GM21737 (cell line): ENCODE results near the gene TRIM34.
"Not testable (repeated sequence)": the region's sequence is repeated elsewhere in the genome, so short reads cannot be mapped to it uniquely, and the experiment has no call there.

Source experiments
- ATAC-seq: cut with Tn5 transposase; IDR thresholded peaks from one replicate; pipeline ENCODE4 v1.9.1; 2021; ENCODE audit warnings: mild to moderate bottlenecking, moderate library complexity; ENCODE audit not compliant: unreplicated experiment

The TRIM34 gene

DNA sequence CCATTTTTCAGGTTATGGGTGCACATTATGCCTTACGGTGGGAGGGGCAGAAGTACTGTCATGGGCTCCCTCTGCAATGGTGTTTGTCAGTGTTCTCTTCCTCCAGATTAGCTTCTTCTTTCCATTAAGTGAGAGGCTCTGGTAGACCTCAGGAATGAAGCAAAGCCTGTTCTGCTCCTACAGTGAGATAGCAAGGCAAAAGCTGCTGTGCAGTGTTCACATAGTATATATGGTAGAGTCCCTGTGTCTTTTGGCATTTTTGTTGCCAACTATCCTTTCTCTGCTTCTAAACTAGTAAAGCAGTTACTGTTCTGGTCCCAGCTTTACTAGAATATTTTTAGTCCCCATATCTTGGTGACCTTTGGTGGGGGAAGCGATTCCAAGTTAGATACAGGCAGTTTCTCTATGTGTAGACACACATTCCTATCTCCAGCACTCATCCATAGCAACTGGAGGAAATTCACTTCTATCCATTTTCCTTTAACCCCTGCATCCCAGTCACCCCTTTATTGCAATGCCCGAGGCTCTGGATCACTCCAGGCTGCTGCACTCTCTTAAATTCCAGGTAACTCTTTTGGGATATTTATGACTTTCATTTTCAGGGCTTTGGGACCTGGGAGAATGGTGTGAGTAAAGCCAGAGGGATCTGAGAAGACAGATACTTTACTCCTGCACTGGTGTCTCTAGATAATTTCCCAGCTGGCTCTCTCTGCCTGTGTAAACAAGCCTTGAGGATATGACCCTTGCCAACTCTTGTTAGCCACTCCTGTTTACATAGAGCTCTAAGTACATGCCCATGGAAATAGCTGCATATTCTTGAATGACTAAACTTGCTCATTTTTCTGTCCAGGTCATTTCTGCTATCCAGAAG is 3.9 kb upstream of the TRIM34 start:
- no peak for ATAC-seq

DNA sequence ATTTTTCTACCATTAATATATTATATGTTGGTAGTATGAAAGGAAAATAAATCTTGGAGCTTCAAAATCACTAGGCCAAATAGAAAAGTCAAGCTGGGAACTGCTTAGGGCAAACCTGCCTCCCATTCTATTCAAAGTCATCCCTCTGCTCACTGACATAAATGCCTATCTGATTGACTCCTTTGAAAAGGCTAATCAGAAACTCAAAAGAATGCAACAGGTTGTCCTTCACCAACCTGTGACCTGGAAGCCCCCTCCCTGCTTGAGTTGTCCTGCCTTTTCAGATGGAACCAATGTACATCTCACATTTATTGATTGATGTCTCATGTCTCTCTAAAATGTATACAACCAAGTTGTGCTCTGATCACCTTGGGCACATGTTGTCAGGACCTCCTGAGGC is 3.2 kb upstream of the TRIM34 start:
- ATAC-seq = no peak

DNA sequence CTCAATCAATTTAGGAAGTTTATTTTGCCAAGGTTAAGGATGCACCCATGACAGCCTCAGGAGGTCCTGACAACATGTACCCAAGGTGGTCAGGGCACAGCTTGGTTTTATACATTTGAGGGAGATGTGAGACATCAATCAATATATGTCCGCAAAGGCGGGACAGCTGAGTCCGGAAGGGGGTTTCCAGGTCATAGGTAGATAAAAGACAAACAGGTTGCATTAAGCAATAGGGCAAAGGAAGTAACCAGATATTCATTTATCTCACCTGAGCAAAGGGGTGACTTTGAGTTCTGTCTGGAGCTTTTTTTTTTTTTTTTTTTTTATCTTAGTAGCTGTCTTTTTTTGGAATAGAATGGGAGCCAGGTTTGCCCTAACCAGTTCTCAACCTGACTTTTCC is 2.0 kb upstream of the TRIM34 start:
- ATAC-seq = no peak

DNA sequence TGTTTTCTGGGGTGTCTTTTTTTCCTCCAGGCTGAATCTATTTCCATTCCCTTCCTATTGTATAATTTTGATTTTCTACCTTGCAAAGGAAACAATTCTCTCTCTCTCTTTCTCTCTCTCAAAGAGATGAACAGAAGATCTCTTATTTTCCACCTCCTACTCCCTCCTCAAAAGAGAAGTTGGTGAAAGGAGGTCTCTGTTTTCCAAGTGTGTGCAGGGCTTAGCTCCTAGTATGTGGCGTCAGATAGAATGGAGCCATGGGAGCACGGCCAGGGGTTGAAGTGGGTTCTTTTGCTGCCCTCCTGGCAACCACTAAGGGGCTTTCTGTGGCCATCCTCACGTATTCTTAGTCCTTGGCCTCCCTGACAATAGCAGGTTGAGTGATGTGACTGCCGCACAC is 480 bp downstream of the TRIM34 start:
- no peak for ATAC-seq

DNA sequence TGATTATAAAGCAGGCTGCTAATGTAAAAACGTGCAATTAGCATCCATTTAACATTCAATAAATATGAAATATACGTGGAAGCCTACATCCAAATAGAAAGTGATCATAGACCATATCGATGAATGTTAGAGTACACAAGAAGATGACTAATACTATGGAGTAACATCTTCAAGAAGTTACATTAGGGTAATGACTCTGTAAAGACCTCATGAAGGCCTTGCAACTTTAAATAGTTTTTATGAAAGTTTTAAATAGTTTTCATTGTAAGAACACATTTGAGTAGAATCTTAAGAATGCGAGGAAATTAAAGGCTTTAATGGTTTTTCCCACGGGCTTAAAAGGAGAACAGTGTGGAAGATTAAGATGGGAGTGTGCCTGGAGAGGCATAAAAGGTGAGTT is 1.4 kb downstream of the TRIM34 start:
- no peak for ATAC-seq

DNA sequence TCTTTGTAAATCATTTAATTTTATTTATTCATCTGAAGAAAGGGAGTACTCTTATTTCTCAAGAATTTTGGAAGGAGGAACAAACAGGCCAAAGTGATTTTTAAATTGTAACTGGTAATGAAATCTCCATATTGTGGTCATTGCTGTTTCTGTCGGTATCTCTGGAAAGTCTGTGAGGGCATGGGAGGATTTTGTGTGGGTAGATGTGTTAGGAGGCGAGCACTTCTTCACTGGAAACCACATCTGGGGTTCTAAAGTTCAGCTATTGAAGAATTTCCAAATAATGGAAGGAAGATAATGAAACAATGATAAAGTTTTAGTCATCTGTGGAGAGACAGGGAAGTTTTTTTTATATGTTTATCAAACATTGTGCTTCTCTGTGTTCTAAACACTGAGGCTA is 6.6 kb downstream of the TRIM34 start:
- no peak for ATAC-seq

DNA sequence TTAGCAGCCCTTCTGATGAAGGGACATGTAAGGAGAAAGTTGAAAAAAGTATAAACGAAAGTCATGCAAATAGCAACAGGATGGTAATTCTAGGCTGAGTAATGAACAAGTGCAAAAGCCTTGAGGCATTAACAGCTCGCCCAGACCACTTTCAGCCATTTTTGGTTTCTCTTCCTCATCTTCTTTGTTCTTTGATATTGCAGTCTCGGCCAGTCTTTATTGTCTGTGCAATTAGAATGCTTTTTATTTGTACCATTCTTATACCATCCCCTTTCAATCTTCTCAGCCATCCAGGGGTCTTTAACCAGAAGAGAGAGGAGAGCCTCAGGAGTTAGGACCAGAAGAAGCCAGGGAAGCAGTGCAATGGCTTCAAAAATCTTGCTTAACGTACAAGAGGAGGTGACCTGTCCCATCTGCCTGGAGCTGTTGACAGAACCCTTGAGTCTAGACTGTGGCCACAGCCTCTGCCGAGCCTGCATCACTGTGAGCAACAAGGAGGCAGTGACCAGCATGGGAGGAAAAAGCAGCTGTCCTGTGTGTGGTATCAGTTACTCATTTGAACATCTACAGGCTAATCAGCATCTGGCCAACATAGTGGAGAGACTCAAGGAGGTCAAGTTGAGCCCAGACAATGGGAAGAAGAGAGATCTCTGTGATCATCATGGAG is 7.3 kb downstream of the TRIM34 start:
- ATAC-seq = peak; percentile 92

DNA sequence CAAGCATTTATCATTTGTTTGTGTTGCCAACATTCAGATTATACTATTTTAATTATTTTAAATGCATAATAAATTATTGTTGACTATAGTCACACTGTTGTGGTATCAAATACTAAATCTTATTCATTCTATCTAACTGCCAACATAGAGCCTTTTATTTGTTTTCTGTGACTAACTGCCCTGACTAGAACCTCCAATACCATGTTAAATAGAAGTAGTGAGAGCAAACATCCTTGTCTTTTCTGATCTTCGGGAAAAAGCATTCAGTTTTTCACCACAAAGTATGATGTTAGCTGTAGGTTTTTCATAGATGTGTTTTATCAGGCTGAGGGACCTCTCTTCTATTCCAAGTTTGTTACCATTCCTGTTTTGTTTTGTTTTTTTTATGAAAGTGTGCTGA is 15.2 kb downstream of the TRIM34 start:
- no peak for ATAC-seq

DNA sequence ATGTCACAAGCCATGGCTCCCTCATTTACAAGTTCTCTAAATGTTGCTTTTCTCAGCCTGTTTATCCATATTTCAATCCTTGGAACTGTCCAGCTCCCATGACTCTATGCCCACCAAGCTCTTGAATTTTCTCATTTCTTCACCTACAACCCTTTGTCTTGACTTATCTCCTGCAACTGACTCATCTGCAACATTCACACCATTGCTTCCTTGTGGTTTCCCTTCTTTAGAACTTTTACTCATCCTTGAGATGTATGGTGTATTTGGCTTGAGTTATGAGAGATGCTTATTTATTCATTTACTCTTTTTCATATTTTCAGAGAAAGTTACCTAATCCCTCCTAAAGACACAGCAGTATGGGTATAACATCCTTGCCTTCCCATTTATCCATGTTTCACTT is 18.8 kb downstream of the TRIM34 start:
- no peak for ATAC-seq

DNA sequence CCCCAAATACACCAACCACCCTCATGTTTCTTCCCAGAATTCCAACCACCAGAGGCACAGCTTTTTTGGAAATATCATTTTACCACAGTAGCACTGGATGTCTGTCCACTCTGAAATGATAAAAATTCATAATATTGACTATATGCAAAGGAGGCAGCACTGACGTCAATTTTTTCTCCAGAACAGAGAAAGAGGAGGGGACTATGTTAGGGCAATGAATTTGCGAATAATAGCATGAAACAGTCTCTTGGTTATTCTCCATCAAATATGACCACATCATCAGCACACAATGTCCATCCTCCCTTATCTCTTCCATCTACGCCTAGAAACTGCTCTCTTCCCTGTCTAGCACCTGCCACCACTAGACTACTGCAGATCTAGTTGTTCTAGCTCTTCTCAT is 21.3 kb downstream of the TRIM34 start:
- no peak for ATAC-seq

DNA sequence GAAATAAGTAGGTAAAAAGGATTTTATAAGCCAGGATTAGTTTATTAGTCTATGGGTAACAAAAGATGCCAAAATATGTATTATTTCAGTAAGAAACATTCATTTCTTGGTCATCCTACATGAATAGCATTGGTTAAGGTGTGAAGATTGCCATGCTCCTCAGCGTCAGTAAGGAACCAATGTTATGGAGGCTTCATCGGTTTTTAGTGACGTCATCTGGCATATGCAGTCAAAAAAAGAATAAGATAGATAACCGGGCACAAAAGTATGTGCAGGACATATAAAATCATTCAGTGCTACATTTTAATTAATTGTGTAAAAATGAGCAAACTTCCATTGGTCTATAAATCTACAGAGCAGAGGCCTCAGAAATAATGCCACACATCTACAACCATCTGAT is 30.7 kb downstream of the TRIM34 start:
- ATAC-seq = no peak

DNA sequence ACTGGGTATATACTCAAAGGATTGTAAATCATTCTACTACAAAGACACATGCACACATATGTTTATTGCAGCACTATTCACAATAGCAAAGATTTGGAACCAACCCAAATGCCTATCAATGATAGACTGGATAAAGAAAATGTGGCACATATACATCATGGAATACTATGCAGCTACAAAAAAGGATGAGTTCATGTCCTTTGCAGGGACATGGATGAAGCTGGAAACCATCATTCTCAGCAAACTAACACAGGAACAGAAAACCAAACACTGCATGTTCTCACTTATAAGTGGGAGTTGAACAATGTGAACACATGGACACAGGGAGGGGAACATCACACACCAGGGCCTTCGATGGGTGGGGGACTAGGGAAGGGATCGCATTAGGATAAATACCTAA is 32.2 kb downstream of the TRIM34 start:
- ATAC-seq = not testable (repeated sequence)

DNA sequence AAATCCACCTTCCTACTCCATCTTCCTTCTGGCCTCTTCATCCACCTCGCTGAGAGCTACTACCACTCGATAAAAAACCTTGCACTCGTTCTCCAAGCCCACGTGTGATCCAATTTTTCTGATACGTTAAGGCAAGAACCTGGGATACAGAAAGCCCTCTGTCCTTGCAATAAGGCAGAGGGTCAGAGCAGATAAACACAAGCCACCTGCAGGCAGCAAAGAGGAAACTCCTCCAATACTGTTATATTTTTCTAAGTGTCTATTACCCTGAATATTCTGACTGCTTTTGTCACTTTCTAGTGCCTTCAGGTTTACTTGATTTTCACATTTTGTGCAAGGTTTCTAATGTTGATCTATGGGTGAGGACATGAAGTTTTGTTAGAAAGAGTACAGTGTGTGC is 33.5 kb downstream of the TRIM34 start:
- no peak for ATAC-seq

DNA sequence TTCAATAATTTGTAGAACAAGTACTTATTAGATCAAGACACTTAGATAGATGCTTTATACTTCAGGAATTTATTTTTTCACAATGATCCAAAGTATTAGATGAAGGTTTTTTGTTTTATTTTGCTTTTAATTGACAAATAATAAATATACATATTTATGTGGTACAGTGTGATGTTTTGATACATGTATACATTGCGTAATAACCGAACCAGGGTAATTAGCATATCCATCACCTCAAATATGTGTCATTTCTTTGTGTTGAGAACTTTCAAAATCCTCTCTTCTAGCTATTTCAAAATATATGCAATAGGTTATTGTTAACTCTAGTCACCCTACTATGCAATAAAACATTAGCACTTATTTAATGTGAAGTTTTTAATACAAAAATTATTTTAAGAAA is 38.7 kb downstream of the TRIM34 start:
- ATAC-seq = no peak

DNA sequence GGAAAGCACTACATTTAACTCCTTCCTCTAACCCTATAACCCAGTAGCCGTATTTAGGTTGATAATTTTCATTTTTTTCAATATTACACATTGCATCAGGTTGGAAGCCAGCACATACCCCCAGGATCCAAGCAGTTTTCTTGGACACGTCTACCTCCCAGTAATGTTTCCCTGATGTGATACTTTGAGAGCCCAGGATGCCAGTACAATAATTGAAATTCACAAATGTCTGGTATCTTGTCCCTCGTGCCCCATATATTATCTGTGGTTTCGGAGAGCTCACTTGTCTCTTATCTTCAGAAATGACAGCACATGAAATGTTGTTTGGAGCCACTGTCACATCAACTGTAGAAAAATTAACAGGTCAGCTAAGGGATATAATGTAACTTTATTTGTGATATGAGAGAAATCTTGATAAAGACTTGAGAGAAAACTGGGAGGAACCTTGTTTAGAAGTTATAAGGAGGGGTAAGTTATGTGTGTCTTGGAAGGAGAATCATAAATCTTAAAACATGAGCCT is 40.3 kb downstream of the TRIM34 start:
- no peak for ATAC-seq

DNA sequence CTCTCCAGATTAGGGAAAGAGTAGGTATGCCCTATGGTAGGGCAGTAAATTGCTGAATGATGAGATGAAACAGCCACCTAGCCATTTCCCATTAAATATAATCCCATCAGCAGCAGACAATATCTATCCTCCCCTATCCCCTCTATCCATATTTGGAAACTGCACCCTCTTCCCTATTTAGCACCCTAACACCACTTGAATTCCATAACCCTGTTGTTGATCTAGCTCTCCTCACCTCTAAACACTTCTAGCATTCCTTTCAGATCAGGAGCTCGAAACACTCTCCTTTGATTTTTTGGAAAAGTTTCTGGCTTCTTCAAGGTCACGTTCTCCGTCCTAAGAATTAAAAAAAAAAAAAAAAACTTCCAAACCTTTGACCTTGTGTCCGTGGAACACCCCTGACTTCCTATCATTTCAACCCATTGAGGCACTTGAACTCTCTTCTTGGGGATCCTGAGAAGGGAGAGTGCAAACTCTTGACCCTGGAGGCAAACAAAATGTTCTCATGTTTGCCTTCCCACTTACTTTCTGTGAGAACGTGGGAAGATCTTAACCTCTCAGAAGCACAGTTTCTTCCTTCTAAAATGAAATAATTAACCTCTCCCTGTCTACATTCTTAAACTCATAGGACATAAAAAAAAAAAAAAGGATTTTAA is 41.1 kb downstream of the TRIM34 start:
- ATAC-seq = no peak

DNA sequence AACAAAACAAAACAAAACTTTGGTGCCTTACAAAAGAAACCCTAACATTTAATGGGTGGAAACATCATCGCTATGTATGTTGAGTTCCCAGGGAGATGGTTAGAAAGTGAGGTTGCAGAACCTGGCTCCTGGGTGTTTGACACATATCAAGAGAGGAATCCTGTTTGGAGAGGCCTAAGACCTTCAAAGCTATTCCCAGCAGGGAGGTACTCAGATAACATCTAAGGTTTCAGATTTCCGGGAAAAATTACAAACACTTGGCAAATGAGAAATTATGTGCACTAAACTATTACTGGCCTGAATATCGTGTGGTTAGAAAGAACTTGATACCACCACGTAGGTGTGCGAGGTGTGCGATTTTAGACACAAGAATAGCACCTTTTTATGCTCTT is 41.6 kb downstream of the TRIM34 start:
- no peak for ATAC-seq

DNA sequence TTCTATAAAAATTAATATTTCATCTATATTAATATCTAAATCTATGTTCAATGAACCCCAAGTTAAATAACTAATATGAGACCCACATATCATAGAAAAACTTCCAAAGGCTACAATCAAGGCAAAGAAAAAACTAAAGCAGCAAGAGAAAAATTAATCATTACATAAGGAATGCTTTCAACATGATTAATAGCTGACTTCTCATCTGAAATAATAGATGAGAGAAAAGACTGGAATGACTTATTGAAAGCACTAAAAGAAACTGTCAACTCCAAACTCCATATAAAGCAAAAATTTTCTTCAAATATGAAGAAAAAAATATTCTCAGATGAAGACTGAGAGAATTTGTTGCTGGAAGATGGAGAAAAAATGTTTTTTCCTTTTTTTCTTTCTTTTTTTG is 47.0 kb downstream of the TRIM34 start:
- ATAC-seq = no peak

DNA sequence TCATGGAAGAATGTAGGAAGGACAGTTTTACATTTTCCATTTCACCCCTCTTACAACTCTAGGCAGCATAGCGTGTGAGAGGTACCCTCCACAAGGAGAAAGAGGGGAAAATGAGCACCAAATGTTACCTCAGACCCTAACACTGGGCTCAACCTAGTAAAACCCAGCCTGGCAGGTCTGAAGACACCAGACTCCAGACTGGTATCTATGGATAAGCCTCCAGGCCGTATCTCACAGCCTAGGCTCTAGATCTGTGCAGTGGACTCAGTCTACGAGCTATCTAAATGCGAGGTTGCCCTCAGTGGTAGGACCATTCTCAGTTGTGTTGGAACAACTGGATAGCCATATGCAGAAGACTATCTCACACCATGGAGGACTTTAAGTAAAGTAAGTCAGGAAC is 49.6 kb downstream of the TRIM34 start:
- ATAC-seq = no peak

DNA sequence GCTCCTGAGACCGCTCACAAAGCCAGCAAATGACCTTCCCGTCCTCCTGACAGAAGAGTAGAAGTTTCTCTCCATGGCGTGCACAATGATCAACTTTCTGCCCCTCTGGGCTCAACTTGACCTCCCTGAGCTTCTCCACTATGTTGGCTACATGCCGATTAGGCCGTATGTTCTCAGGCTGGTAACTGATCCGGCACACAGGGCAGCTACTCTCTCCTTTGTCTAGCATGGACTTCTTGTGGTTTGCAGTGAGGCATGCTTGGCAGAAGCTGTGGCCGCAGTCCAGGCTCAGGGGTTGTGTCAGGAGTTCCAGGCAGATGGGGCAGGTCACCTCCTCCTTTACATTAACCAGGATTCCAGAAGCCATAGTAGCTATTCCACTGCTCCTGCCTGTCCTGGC is 55.0 kb downstream of the TRIM34 start:
- no peak for ATAC-seq

DNA sequence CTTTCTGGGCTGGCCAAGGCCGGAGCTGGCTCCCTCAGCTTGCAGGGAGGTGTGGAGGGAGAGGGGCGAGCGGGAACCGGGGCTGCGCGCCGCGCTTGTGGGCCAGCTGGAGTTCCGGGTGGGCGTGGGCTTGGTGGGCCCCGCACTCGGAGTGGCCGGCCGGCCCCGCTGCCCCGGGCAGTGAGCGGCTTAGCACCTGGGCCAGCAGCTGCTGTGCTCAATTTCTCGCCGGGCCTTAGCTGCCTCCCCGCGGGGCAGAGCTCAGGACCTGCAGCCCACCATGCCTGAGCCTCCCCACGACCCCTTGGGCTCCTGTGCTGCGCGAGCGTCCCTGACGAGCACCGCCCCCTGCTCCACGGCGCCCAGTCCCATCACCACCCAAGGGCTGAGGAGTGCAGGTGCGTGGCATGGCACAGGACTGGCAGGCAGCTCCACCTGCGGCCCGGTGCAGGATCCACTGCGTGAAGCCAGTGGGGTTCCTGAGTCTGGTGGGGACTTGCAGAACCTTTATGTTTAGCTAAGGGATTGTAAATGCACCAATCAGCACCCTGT is 58.2 kb downstream of the TRIM34 start:
- ATAC-seq = not testable (repeated sequence)

DNA sequence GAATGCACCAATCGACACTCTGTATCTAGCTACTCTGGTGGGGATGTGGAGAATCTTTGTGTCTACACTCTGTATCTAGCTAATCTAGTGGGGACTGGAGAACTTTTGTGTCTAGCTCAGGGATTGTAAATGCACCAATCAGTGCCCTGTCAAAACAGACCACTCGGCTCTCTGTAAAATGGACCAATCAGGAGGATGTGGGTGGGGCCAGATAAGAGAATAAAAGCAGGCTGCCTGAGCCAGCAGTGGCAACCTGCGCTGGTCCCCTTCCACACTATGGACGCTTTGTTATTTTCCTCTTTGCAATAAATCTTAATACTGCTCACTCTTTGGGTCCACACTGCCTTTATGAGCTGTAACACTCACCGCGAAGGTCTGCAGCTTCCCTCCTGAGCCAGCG is 58.8 kb downstream of the TRIM34 start:
- ATAC-seq = not testable (repeated sequence)
